Fibroblast of skin of right quadriceps (primary cell): ENCODE data around the gene SLC6A14.

Experiments used
- DNase-seq: peaks from one replicate; pipeline ENCODE4 v3.0.0-alpha.2; 2013

Gene SLC6A14

GRCh38 chrX:116436358-116436816 lies at the start of gene SLC6A14:
Gene SLC6A14 (plus strand): TSS chrX:116436606. CDS start chrX:116436710, 104 bp downstream.
- DNase-seq: no peak

- DNase-seq: no peak
Observed at GRCh38 chrX:116395752-116396151, 40.7 kb upstream of the SLC6A14 start.

GRCh38 chrX:116399681-116400080 lies 36.7 kb upstream of the SLC6A14 start:
- no peak for DNase-seq

- no peak for DNase-seq
Observed at GRCh38 chrX:116409219-116409618, 27.2 kb upstream of the SLC6A14 start.

- no peak for DNase-seq
Observed at GRCh38 chrX:116413273-116413672, 23.1 kb upstream of the SLC6A14 start.

- DNase-seq: no peak
Observed at GRCh38 chrX:116417214-116417613, 19.2 kb upstream of the SLC6A14 start.

GRCh38 chrX:116417968-116418367 lies 18.4 kb upstream of the SLC6A14 start:
- no peak for DNase-seq

- DNase-seq: no peak
Observed at GRCh38 chrX:116427978-116428377, 8.4 kb upstream of the SLC6A14 start.

GRCh38 chrX:116435597-116435996 lies 809 bp upstream of the SLC6A14 start:
- no peak for DNase-seq

GRCh38 chrX:116449156-116449555 lies 12.8 kb downstream of the SLC6A14 start:
- no peak for DNase-seq

- no peak for DNase-seq
Observed at GRCh38 chrX:116462822-116463221, 26.4 kb downstream of the SLC6A14 start, which contains the start of gene CT83. Gene CT83 (minus strand): TSS chrX:116462976. CDS start chrX:116462856, 120 bp downstream.

- no peak for DNase-seq
Observed at GRCh38 chrX:116480059-116480458, 43.7 kb downstream of the SLC6A14 start.

GRCh38 chrX:116490104-116490503 lies 53.7 kb downstream of the SLC6A14 start:
- DNase-seq: no peak

- no peak for DNase-seq
Observed at GRCh38 chrX:116493271-116493670, 56.9 kb downstream of the SLC6A14 start.

GRCh38 chrX:116499780-116500179 lies 63.4 kb downstream of the SLC6A14 start:
- no peak for DNase-seq
